LNCAP (cell line): Measurements from ENCODE around the gene ESRRA.

ENCODE experiments used
- CTCF ChIP-seq: fragments of 450-650 bp; IDR thresholded peaks from 2 replicates; pipeline ENCODE4 v1.5.1; 2017; ENCODE audit warnings: mild to moderate bottlenecking

ESRRA gene

GRCh38 chr11:64334764-64335735 lies 29.7 kb downstream of the ESRRA start:
- no peak for TF ChIP-seq CTCF

- TF ChIP-seq CTCF, result no peak
Measured at GRCh38 chr11:64337538-64338249, 32.4 kb downstream of the ESRRA start.

- TF ChIP-seq CTCF, result no peak
Measured at GRCh38 chr11:64338716-64339115, 33.4 kb downstream of the ESRRA start.

- TF ChIP-seq CTCF, result no peak
Measured at GRCh38 chr11:64339286-64339685, 34.0 kb downstream of the ESRRA start.

- no peak for TF ChIP-seq CTCF
Measured at GRCh38 chr11:64339754-64340408, 34.6 kb downstream of the ESRRA start, which contains the start of gene CCDC88B. CCDC88B (plus strand) TSS chr11:64340204; CDS start chr11:64340267, 63 bp downstream.

GRCh38 chr11:64340671-64341335 lies 35.5 kb downstream of the ESRRA start:
- no peak for TF ChIP-seq CTCF

- no peak for TF ChIP-seq CTCF
Measured at GRCh38 chr11:64341429-64341828, 36.1 kb downstream of the ESRRA start.
